Panc1 (cell line): Measurements from ENCODE around the gene NUSAP1.

Experiments
- CTCF ChIP-seq: fragments of 450-650 bp; IDR thresholded peaks from 2 replicates; pipeline ENCODE4 v1.5.1; 2017; ENCODE audit warnings: mild to moderate bottlenecking
- REST ChIP-seq, 2 experiments: IDR thresholded peaks; 2 replicates each; pipeline ENCODE4 v1.6.1; 2011 to 2012; ENCODE audit warnings: low read depth in 2 of 2, control low read depth in 1 of 2, low read length in 1 of 2, mild to moderate bottlenecking in 1 of 2, moderate library complexity in 1 of 2; ENCODE audit not compliant: insufficient read depth in 1 of 2

- TF ChIP-seq REST (IDR thresholded peaks at IDR 0.05; ENCODE audit: insufficient read depth in 1 of 2, low read depth in 2 of 2, low read length in 1 of 2) (no peak), CTCF (no peak)
These were observed 96.6 kb downstream of the NUSAP1 start for GRCh38 chr15:41429003-41429890.
